ENCODE data around the gene CAMK2D. TPM values are rescaled to one million over a fixed set of nuclear protein-coding genes. Genes with fewer than 3 reads are reported as not detected.

Gene CAMK2D
- total RNA-seq, 1 experiment from 2014 or later, result 29.5 TPM

DNA sequence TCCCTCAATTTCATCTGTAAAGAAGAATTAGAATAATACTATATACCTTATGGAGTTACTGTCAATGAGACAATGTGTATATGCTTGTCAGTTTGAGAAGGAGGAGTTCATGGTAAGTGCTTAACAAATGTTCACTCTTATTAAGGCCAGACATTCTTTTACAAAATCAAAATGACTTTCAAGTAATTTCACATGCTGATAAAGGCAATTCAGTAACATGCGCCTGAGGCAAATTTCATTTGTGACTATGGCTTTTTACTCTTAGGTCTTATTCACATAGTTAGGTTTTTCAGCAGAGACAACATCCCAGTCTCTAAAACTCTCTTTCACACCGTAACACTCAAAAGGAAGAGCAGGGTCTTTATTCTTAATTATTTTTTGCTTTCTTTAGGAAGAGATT, 174.4 kb downstream of the CAMK2D start:
- CTCF ChIA-PET, result no interaction called here
- no peak for TF ChIP-seq TCF7L2 (IDR thresholded peaks at IDR 0.05; ENCODE audit: low read depth, low read length)
- no peak for TF ChIP-seq POLR2AphosphoS5 (IDR thresholded peaks at IDR 0.05; ENCODE audit: low read depth, low read length)
- no peak for TF ChIP-seq SIN3A (IDR thresholded peaks at IDR 0.05; ENCODE audit: borderline replicate concordance, insufficient read depth, low read depth, low read length)
- no peak for TF ChIP-seq CTCF (IDR thresholded peaks at IDR 0.05)
- TF ChIP-seq, protein P1, sequence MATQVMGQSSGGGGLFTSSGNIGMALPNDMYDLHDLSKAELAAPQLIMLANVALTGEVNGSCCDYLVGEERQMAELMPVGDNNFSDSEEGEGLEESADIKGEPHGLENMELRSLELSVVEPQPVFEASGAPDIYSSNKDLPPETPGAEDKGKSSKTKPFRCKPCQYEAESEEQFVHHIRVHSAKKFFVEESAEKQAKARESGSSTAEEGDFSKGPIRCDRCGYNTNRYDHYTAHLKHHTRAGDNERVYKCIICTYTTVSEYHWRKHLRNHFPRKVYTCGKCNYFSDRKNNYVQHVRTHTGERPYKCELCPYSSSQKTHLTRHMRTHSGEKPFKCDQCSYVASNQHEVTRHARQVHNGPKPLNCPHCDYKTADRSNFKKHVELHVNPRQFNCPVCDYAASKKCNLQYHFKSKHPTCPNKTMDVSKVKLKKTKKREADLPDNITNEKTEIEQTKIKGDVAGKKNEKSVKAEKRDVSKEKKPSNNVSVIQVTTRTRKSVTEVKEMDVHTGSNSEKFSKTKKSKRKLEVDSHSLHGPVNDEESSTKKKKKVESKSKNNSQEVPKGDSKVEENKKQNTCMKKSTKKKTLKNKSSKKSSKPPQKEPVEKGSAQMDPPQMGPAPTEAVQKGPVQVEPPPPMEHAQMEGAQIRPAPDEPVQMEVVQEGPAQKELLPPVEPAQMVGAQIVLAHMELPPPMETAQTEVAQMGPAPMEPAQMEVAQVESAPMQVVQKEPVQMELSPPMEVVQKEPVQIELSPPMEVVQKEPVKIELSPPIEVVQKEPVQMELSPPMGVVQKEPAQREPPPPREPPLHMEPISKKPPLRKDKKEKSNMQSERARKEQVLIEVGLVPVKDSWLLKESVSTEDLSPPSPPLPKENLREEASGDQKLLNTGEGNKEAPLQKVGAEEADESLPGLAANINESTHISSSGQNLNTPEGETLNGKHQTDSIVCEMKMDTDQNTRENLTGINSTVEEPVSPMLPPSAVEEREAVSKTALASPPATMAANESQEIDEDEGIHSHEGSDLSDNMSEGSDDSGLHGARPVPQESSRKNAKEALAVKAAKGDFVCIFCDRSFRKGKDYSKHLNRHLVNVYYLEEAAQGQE (IDR thresholded peaks at IDR 0.05; ENCODE audit: insufficient read depth in 1 of 2, low read depth in 2 of 2, low read length in 1 of 2), result no peak
- intact Hi-C loops (cut with micrococcal nuclease; ENCODE audit: unreplicated experiment), result no loop called here

DNA sequence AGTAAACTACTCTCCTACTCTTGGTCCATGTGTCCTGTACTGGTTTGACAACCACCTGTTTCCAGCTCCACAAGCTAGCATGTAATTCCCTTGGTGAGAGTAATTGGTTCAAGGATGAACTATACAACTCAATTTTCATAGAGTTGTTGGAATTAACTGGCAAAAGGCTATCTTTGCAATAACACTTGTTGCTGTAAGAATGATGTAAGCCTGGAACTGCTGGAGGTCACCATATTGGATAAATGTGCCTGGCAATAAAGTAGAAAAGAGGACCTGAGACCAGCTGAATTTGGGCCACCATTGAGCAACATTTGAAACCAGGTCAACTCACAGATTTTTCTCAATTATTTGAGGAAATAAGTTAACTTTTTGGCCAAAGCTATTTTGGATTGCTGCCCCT, 175.5 kb downstream of the CAMK2D start:
- DNase-seq (ENCODE audit: low read depth, low spot score) (no peak), ATAC-seq (no peak)
- ChIA-PET CTCF (no interaction called here), POLR2A (no interaction called here)
- no peaks in the 10 kb centered on the region for H3K36me3 ChIP-seq (ENCODE audit: control insufficient read depth, insufficient read depth, low read length)
- no peak overlapping the region for H3K27ac ChIP-seq (ENCODE audit: low read length)
- in situ Hi-C loops (cut with HindIII; ENCODE audit: low pct_unique_long_range_greater_than_20kb, low sequenced_read_pairs) (no loop called here), intact Hi-C loops (cut with micrococcal nuclease; ENCODE audit: unreplicated experiment) (no loop called here)
- 0 out of 2 replicates have a peak, but pooled peaks cover 3% of the 10 kb centered on the region for H3K4me1 ChIP-seq (ENCODE audit: control insufficient read depth, insufficient read depth, low read length)
- no peaks in the 10 kb centered on the region for H3K27me3 ChIP-seq (ENCODE audit: control insufficient read depth, insufficient read depth, low read length)
- H3K4me3 ChIP-seq (ENCODE audit: low read depth in 2 of 2, low read length in 2 of 2), result no peak overlapping the region
- no peaks in the 10 kb centered on the region for H3K9me3 ChIP-seq (ENCODE audit: control insufficient read depth, insufficient read depth, low read depth, low read length)
- no TSS peak for BruUV-seq (replicated peaks)
- TF ChIP-seq SIN3A (IDR thresholded peaks at IDR 0.05; ENCODE audit: borderline replicate concordance, insufficient read depth, low read depth, low read length) (no peak), TCF7L2 (IDR thresholded peaks at IDR 0.05; ENCODE audit: low read depth, low read length) (no peak), CTCF (IDR thresholded peaks at IDR 0.05) (no peak), POLR2AphosphoS5 (IDR thresholded peaks at IDR 0.05; ENCODE audit: low read depth, low read length) (no peak)
- TF ChIP-seq, protein P1 (IDR thresholded peaks at IDR 0.05; ENCODE audit: insufficient read depth in 1 of 2, low read depth in 2 of 2, low read length in 1 of 2), result no peak

More for the DNA sequence above, 174.4 kb downstream of the CAMK2D start:
- no peak overlapping the region for H3K4me3 ChIP-seq (ENCODE audit: low read depth in 2 of 2, low read length in 2 of 2)
- DNase-seq (ENCODE audit: low read depth, low spot score) (no peak), ATAC-seq (no peak)
- H3K4me1 ChIP-seq (ENCODE audit: control insufficient read depth, insufficient read depth, low read length), result 0 out of 2 replicates have a peak, but pooled peaks cover 3% of the 10 kb centered on the region
- no peaks in the 10 kb centered on the region for H3K27me3 ChIP-seq (ENCODE audit: control insufficient read depth, insufficient read depth, low read length)
- POLR2A ChIA-PET, result no interaction called here
- no peaks in the 10 kb centered on the region for H3K9me3 ChIP-seq (ENCODE audit: control insufficient read depth, insufficient read depth, low read depth, low read length)
- no peaks in the 10 kb centered on the region for H3K36me3 ChIP-seq (ENCODE audit: control insufficient read depth, insufficient read depth, low read length)
- no peak overlapping the region for H3K27ac ChIP-seq (ENCODE audit: low read length)
- no TSS peak for BruUV-seq (replicated peaks)
- in situ Hi-C loops (cut with HindIII; ENCODE audit: low pct_unique_long_range_greater_than_20kb, low sequenced_read_pairs), result no loop called here
